ENCODE data around the gene DERL3.

DNA sequence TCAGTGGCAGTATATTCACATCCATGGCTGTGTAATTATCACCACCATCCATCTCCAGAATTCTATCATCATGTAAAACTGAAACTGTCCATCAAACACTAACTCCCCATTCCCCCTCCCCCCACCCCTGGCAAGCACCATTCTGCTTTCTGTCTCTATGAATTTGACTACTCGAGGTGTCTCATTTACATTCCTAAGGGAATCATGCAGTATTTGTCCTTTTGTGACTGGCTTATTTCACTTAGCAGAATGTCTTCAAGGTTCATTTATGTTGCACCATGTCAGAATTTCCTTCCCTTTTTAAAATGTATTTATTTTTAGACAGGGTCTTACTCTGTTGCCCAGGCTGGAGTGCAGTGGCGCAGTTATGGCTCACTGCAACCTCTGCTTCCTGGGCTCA, 20.3 kb downstream of the DERL3 start:
- TF ChIP-seq, protein P1, sequence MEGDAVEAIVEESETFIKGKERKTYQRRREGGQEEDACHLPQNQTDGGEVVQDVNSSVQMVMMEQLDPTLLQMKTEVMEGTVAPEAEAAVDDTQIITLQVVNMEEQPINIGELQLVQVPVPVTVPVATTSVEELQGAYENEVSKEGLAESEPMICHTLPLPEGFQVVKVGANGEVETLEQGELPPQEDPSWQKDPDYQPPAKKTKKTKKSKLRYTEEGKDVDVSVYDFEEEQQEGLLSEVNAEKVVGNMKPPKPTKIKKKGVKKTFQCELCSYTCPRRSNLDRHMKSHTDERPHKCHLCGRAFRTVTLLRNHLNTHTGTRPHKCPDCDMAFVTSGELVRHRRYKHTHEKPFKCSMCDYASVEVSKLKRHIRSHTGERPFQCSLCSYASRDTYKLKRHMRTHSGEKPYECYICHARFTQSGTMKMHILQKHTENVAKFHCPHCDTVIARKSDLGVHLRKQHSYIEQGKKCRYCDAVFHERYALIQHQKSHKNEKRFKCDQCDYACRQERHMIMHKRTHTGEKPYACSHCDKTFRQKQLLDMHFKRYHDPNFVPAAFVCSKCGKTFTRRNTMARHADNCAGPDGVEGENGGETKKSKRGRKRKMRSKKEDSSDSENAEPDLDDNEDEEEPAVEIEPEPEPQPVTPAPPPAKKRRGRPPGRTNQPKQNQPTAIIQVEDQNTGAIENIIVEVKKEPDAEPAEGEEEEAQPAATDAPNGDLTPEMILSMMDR (conservative IDR thresholded peaks at IDR 0.05; ENCODE audit: low read depth, low read length) = no peak
- no peak for TF ChIP-seq EZH2 (IDR thresholded peaks at IDR 0.05; ENCODE audit: borderline replicate concordance, low read depth, low read length, poor library complexity, severe bottlenecking)

Data from A673 (cell line).